Mucosa of rectum (tissue), 2 donors: Measurements from ENCODE around the gene DLG1.
"Not testable (repeated sequence)": the region's sequence is repeated elsewhere in the genome, so short reads cannot be mapped to it uniquely, and the experiment has no call there.

Experiments used
- H3K27ac ChIP-seq, 2 donors: one replicate each; pipeline ENCODE4 v1.7.0; 2013; ENCODE audit warnings: inconsistent platforms in 2 of 2, low read depth in 2 of 2, low read length in 2 of 2
- H3K27me3 ChIP-seq, 2 donors: one replicate each; pipeline ENCODE4 v1.7.0; 2013; ENCODE audit warnings: low read length in 2 of 2; ENCODE audit not compliant: control insufficient read depth in 2 of 2, insufficient read depth in 2 of 2
- H3K36me3 ChIP-seq, 2 donors: one replicate each; pipeline ENCODE4 v1.7.0; 2013; ENCODE audit warnings: low read length in 2 of 2; ENCODE audit not compliant: control insufficient read depth in 2 of 2, insufficient read depth in 2 of 2
- H3K4me1 ChIP-seq, 2 donors: one replicate each; pipeline ENCODE4 v1.7.0; 2013; ENCODE audit warnings: low read length in 2 of 2, mild to moderate bottlenecking in 1 of 2; ENCODE audit not compliant: control insufficient read depth in 2 of 2, insufficient read depth in 2 of 2
- H3K4me3 ChIP-seq, 2 donors: one replicate each; pipeline ENCODE4 v1.7.0; 2013; ENCODE audit warnings: low read length in 2 of 2
- H3K9ac ChIP-seq, 2 donors: one replicate each; pipeline ENCODE4 v1.7.0; 2013; ENCODE audit warnings: low read length in 2 of 2, low read depth in 1 of 2, mild to moderate bottlenecking in 1 of 2
- H3K9me3 ChIP-seq, 2 donors: one replicate each; pipeline ENCODE4 v1.7.0; 2013; ENCODE audit warnings: low read length in 2 of 2; ENCODE audit not compliant: control insufficient read depth in 2 of 2
- donor health status: healthy.
- donor health status: Normal muscosa, but diverticular disease.

The DLG1 gene

GRCh38 chr3:197292648-197293047 lies 5.8 kb downstream of the DLG1 start:
- Histone ChIP-seq H3K9ac (no peak overlapping the region), H3K4me1 (peaks cover 3 to 8% of the 10 kb centered on the region in 2 donors), H3K27ac (no peak overlapping the region)

GRCh38 chr3:197292083-197292646 lies 6.2 kb downstream of the DLG1 start:
- Histone ChIP-seq H3K4me3 (no peak overlapping the region), H3K36me3 (peaks cover 15 to 30% of the 10 kb centered on the region in 2 donors), H3K4me1 (peaks cover 3 to 8% of the 10 kb centered on the region in 2 donors), H3K27me3 (no peaks in the 10 kb centered on the region), H3K9me3 (no peaks in the 10 kb centered on the region), H3K27ac (no peak overlapping the region), H3K9ac (no peak overlapping the region)

More at GRCh38 chr3:197292648-197293047, 5.8 kb downstream of the DLG1 start:
- no peaks in the 10 kb centered on the region for H3K27me3 ChIP-seq
- H3K9me3 ChIP-seq, result no peaks in the 10 kb centered on the region
- no peak overlapping the region for H3K4me3 ChIP-seq
- peaks cover 14 to 27% of the 10 kb centered on the region in 2 donors for H3K36me3 ChIP-seq

DNA sequence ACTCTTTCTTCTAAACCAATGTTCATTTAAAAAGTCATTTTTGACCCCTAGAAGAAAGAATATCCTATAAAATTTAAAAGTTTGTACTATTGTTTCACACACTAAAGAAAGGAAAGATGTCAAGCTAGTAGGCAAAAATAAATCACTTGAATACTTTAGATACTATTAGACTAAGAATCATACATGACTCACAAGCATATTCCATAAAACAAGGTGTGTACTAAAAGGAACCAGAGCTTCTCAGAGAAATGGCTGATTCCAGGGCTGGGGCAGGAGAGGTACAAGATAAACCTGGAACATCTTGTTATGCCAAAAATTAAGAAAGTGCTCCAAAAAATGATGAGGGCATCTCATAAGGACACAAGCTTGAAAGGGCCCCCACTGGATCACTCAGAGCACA lies 8.7 kb downstream of the DLG1 start:
- Histone ChIP-seq H3K36me3 (peaks cover 20 to 42% of the 10 kb centered on the region in 2 donors), H3K9me3 (no peaks in the 10 kb centered on the region), H3K27me3 (no peaks in the 10 kb centered on the region), H3K4me1 (no peaks in the 10 kb centered on the region), H3K9ac (no peak overlapping the region), H3K27ac (no peak overlapping the region), H3K4me3 (no peak overlapping the region)

DNA sequence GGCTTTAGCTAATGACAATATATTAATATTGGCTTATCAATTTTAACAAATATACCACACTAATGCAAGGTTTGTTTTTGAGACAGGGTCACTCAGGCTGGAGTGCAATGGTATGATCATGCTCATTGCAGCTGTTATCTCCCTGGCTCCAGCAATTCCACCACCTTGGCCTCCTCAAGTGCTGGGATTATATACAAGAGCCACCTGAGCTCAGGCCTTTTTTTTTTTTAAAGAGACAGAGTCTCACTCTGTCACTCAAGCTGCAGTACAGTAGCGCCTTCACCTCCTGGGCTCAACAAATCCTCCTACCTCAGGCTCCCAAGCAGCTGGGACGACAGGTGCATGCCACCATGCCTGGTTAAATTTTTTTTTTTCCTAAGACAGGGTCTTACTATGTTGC lies 11.7 kb downstream of the DLG1 start:
- H3K9me3 ChIP-seq, result no peaks in the 10 kb centered on the region
- H3K4me3 ChIP-seq, result no peak overlapping the region
- H3K27me3 ChIP-seq, result no peaks in the 10 kb centered on the region
- no peaks in the 10 kb centered on the region for H3K4me1 ChIP-seq
- peaks cover 30 to 41% of the 10 kb centered on the region in 2 donors for H3K36me3 ChIP-seq
- H3K27ac ChIP-seq, result no peak overlapping the region
- H3K9ac ChIP-seq, result no peak overlapping the region

GRCh38 chr3:197285557-197285956 lies 12.9 kb downstream of the DLG1 start:
- Histone ChIP-seq H3K9me3 (no peaks in the 10 kb centered on the region), H3K36me3 (peaks cover 37 to 49% of the 10 kb centered on the region in 2 donors)

DNA sequence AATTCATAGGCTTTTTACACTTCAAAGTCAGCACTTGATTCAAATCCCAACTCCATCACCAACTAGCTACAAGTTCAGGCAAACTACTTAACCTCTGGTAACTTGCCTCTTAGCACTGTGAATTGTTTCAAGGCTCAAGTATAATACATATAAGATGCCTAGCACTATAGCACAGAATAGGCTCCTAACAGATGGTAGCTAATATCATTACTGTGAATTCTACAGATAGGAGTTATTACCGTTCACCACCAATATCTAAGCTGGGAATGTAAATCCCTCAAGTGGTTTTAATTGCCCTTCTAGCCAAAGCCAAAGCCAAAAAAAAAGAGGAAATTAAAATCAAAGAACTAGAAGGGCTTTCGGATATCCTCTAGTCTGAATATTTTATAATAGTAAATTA lies 15.4 kb downstream of the DLG1 start:
- Histone ChIP-seq H3K9me3 (no peaks in the 10 kb centered on the region), H3K4me1 (no peaks in the 10 kb centered on the region), H3K27me3 (no peaks in the 10 kb centered on the region), H3K27ac (no peak overlapping the region), H3K4me3 (no peak overlapping the region), H3K36me3 (peaks cover 43 to 49% of the 10 kb centered on the region in 2 donors), H3K9ac (no peak overlapping the region)

More at GRCh38 chr3:197285557-197285956, 12.9 kb downstream of the DLG1 start:
- H3K9ac ChIP-seq, result no peak overlapping the region
- H3K4me1 ChIP-seq, result no peaks in the 10 kb centered on the region
- H3K27me3 ChIP-seq, result no peaks in the 10 kb centered on the region
- H3K4me3 ChIP-seq, result no peak overlapping the region
- H3K27ac ChIP-seq, result no peak overlapping the region

DNA sequence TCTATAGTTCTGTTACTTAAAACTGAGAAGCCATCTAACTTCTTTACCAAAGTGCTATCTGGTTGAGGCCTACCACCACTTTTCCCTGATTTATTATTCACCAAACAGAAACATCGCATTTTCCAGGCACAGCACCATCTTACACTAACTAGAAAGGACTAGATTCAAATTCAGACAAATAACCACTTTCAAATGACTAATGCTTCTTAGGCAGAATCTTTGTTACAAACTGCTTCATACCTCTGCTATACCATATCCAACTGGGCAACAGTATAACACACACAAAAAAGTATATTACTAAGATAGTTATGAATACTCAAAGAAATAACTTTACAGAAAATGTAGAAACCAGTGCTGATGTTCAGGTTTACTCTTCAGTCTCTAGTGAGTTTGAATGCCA lies 16.6 kb downstream of the DLG1 start:
- H3K27ac ChIP-seq, result no peak overlapping the region
- H3K36me3 ChIP-seq, result peaks cover 42 to 49% of the 10 kb centered on the region in 2 donors
- no peaks in the 10 kb centered on the region for H3K4me1 ChIP-seq
- H3K9ac ChIP-seq, result no peak overlapping the region
- H3K4me3 ChIP-seq, result no peak overlapping the region
- H3K9me3 ChIP-seq, result no peaks in the 10 kb centered on the region
- H3K27me3 ChIP-seq, result no peaks in the 10 kb centered on the region

DNA sequence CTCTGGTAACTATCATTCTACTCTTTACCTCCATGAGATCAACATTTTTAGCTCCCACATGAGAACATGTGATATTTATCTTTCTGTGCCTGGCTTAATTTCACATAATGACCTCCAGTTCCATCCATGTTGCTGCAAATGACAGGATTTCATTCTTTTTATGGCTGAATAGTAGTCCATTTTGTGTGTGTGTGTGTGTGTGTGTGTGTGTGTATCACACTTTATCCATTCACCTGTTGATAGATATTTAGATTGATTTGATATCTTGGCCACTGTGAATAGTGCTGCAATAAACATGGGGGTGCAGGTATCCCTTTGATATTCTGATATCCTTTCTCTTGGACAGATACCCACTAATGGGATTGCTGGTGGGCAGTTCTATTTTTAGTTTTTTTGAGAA lies 18.3 kb downstream of the DLG1 start:
- Histone ChIP-seq H3K36me3 (peaks cover 42 to 45% of the 10 kb centered on the region in 2 donors), H3K27ac (no peak overlapping the region), H3K9me3 (no peaks in the 10 kb centered on the region), H3K27me3 (no peaks in the 10 kb centered on the region), H3K4me3 (no peak overlapping the region), H3K9ac (no peak overlapping the region), H3K4me1 (no peaks in the 10 kb centered on the region)

DNA sequence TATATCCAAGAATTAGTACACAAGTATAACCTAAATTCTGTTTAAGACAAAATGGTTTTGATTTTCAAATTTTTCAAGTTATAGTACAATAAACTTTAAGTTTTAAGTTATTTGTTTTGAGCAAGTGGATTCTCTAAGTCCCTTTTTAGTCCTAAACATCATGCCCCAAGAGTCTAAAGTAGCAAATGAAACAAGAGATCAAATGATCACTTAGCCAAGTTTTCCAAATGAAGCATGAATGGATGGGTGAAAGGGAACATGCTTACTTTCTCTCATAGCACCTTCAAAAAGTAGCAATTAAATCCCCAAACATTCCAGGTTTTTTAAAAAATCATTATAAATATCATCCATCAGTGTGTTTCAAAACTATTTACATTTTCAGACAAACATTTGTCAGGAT lies 19.5 kb downstream of the DLG1 start:
- Histone ChIP-seq H3K27me3 (no peaks in the 10 kb centered on the region), H3K27ac (no peak overlapping the region), H3K9me3 (no peaks in the 10 kb centered on the region), H3K4me1 (no peaks in the 10 kb centered on the region), H3K9ac (no peak overlapping the region), H3K4me3 (no peak overlapping the region), H3K36me3 (peaks cover 42 to 48% of the 10 kb centered on the region in 2 donors)

GRCh38 chr3:197276808-197277207 lies 21.6 kb downstream of the DLG1 start:
- H3K4me1 ChIP-seq, H3K9ac ChIP-seq, H3K27ac ChIP-seq, H3K4me3 ChIP-seq, H3K9me3 ChIP-seq, H3K27me3 ChIP-seq: not testable (repeated sequence)
- peaks cover 29 to 38% of the 10 kb centered on the region in 2 donors for H3K36me3 ChIP-seq
